SU-DHL-6 (cell line): ENCODE results near the gene RNF212.

Source experiments
- H2AFZ ChIP-seq: fragments of 200-600 bp; sonication (generic); 2 replicates; pipeline ENCODE4 v1.6.1; 2014; ENCODE audit warnings: low read depth, mild to moderate bottlenecking, moderate library complexity, mixed read lengths, antibody characterized with exemption, low read length; ENCODE audit not compliant: severe bottlenecking
- H3F3A ChIP-seq: fragments of 200-600 bp; shearing (Covaris generic); 2 replicates; pipeline ENCODE4 v1.6.0; 2016; ENCODE audit warnings: antibody characterized with exemption, mild to moderate bottlenecking; ENCODE audit not compliant: insufficient read depth
- H3K27ac ChIP-seq: fragments of 200-600 bp; sonication (generic); 2 replicates; pipeline ENCODE4 v1.5.1; 2016; ENCODE audit warnings: low read depth, mild to moderate bottlenecking, low read length, moderate library complexity, mixed read lengths
- H3K27me3 ChIP-seq: fragments of 200-600 bp; sonication (generic), shearing (Covaris generic); 2 replicates; pipeline ENCODE4 v1.6.0; 2014; ENCODE audit warnings: mild to moderate bottlenecking, low read length
- H3K36me3 ChIP-seq: fragments of 200-600 bp; sonication (generic); 2 replicates; pipeline ENCODE4 v1.6.1; 2014; ENCODE audit warnings: mild to moderate bottlenecking, low read length, mixed read lengths
- H3K4me2 ChIP-seq: fragments of 300-600, 200-600 bp; shearing (Covaris generic), sonication (generic); 2 replicates; pipeline ENCODE4 v1.6.0; 2014; ENCODE audit warnings: low read length, low read depth, mild to moderate bottlenecking; ENCODE audit not compliant: poor library complexity, severe bottlenecking
- H3K4me3 ChIP-seq: fragments of 200-600 bp; sonication (generic); 2 replicates; pipeline ENCODE4 v1.5.1; 2014; ENCODE audit warnings: antibody characterized with exemption, low read length, mild to moderate bottlenecking, mixed read lengths; ENCODE audit not compliant: insufficient read depth, poor library complexity, severe bottlenecking
- H3K79me2 ChIP-seq: fragments of 200-600 bp; sonication (generic); 2 replicates; pipeline ENCODE4 v1.6.1; 2014; ENCODE audit warnings: mild to moderate bottlenecking, low read length, moderate library complexity; ENCODE audit not compliant: insufficient read depth
- H3K9ac ChIP-seq: fragments of 200-600 bp; sonication (generic); 2 replicates; pipeline ENCODE4 v1.7.0; 2014; ENCODE audit warnings: mild to moderate bottlenecking, low read length
- H3K9me2 ChIP-seq: fragments of 200-600 bp; sonication (generic); replicated peaks from 2 replicates; pipeline ENCODE4 v1.6.1; 2014; ENCODE audit warnings: low read length; ENCODE audit not compliant: insufficient read depth
- H3K9me3 ChIP-seq: fragments of 200-600 bp; sonication (generic); 2 replicates; pipeline ENCODE4 v1.6.1; 2014; ENCODE audit warnings: low read length, mixed read lengths; ENCODE audit not compliant: insufficient read depth
- H4K20me1 ChIP-seq: fragments of 200-600 bp; sonication (generic); 2 replicates; pipeline ENCODE4 v1.6.1; 2014; ENCODE audit warnings: low read depth, mild to moderate bottlenecking, antibody characterized with exemption, low read length, moderate library complexity, mixed read lengths
- CTCF ChIP-seq: fragments of 200-600 bp; sonication (generic); IDR thresholded peaks from one replicate; pipeline ENCODE4 v1.5.1; 2017; ENCODE audit warnings: antibody characterized with exemption, mild to moderate bottlenecking, low read length, moderate library complexity; ENCODE audit not compliant: insufficient read depth, poor library complexity, severe bottlenecking
- EZH2phosphoT487 ChIP-seq: fragments of 200-600 bp; sonication (generic), shearing (Covaris generic); conservative IDR thresholded peaks from 2 replicates; pipeline ENCODE4 v1.6.1; 2018; ENCODE audit warnings: mild to moderate bottlenecking, antibody characterized with exemption, low read length, moderate library complexity, mixed read lengths

The RNF212 gene

GRCh38 chr4:1155314-1155713 is 42.0 kb upstream of the RNF212 start:
- Histone ChIP-seq H3K4me2 (no peak overlapping the region), H3K9me2 (no peaks in the 10 kb centered on the region), H3K79me2 (no peaks in the 10 kb centered on the region), H4K20me1 (no peaks in the 10 kb centered on the region), H3K27ac (no peak overlapping the region), H3K4me3 (no peak overlapping the region), H3F3A (no peaks in the 10 kb centered on the region), H3K9ac (no peak overlapping the region), H3K36me3 (no peaks in the 10 kb centered on the region), H3K9me3 (peaks cover 10% of the 10 kb centered on the region; the same call in 1 of the 2 replicates), H3K27me3 (no peaks in the 10 kb centered on the region), H2AFZ (no peak overlapping the region)
- no peak for TF ChIP-seq EZH2phosphoT487

- Histone ChIP-seq H3K9ac (no peak overlapping the region), H4K20me1 (no peaks in the 10 kb centered on the region), H3K9me2 (no peaks in the 10 kb centered on the region), H3K4me3 (no peak overlapping the region), H3K9me3 (peaks cover 13% of the 10 kb centered on the region; the same call in 1 of the 2 replicates), H3K27me3 (no peaks in the 10 kb centered on the region), H3K27ac (no peak overlapping the region), H3K79me2 (no peaks in the 10 kb centered on the region), H3K4me2 (no peak overlapping the region), H2AFZ (no peak overlapping the region), H3K36me3 (no peaks in the 10 kb centered on the region), H3F3A (no peaks in the 10 kb centered on the region)
- TF ChIP-seq CTCF (no peak), EZH2phosphoT487 (no peak)
These were observed 41.3 kb upstream of the RNF212 start for GRCh38 chr4:1154523-1155182.

- Histone ChIP-seq H3K9me3 (peaks cover 14% of the 10 kb centered on the region; the same call in 1 of the 2 replicates), H3F3A (no peaks in the 10 kb centered on the region), H3K9me2 (no peaks in the 10 kb centered on the region), H3K27ac (no peak overlapping the region), H3K9ac (no peak overlapping the region), H3K79me2 (no peaks in the 10 kb centered on the region), H3K4me3 (no peak overlapping the region), H3K27me3 (no peaks in the 10 kb centered on the region), H3K36me3 (no peaks in the 10 kb centered on the region), H4K20me1 (no peaks in the 10 kb centered on the region), H2AFZ (no peak overlapping the region), H3K4me2 (no peak overlapping the region)
- TF ChIP-seq CTCF: no peak
- no peak for TF ChIP-seq EZH2phosphoT487
These were observed 40.8 kb upstream of the RNF212 start for GRCh38 chr4:1154126-1154522.

GRCh38 chr4:1153567-1154090 is 40.3 kb upstream of the RNF212 start:
- H2AFZ ChIP-seq: no peak overlapping the region
- H3K9me3 ChIP-seq: peaks cover 14% of the 10 kb centered on the region; the same call in 1 of the 2 replicates
- no peaks in the 10 kb centered on the region for H3K9me2 ChIP-seq
- no peak overlapping the region for H3K9ac ChIP-seq
- H3F3A ChIP-seq: no peaks in the 10 kb centered on the region
- no peaks in the 10 kb centered on the region for H3K79me2 ChIP-seq
- H3K36me3 ChIP-seq: no peaks in the 10 kb centered on the region
- no peaks in the 10 kb centered on the region; the same call in 1 of the 2 replicates for H3K27me3 ChIP-seq
- no peak overlapping the region for H3K4me3 ChIP-seq
- no peak for TF ChIP-seq CTCF
- TF ChIP-seq EZH2phosphoT487: no peak
- no peak overlapping the region for H3K4me2 ChIP-seq
- no peaks in the 10 kb centered on the region for H4K20me1 ChIP-seq
- no peak overlapping the region for H3K27ac ChIP-seq
